PC-3 (cell line): ENCODE results near the gene GLDC.

Source experiments
- CTCF ChIP-seq: fragments of 300-600 bp; sonication (generic); conservative IDR thresholded peaks from 2 replicates; pipeline ENCODE4 v1.5.1; 2017; ENCODE audit warnings: antibody characterized with exemption, low read depth, mild to moderate bottlenecking, low read length
- EZH2phosphoT487 ChIP-seq: fragments of 300-600 bp; sonication (generic); IDR thresholded peaks from 2 replicates; pipeline ENCODE4 v1.6.1; 2018; ENCODE audit warnings: mild to moderate bottlenecking, antibody characterized with exemption, low read length, borderline replicate concordance

GRCh38 chr9:6665628-6666027 lies 20.1 kb upstream of the GLDC start:
- TF ChIP-seq CTCF (no peak), EZH2phosphoT487 (no peak)
